GM23338 (cell line): ENCODE measurements around the gene EMX1. TPM values are rescaled to one million over a fixed set of nuclear protein-coding genes. Genes with fewer than 3 reads are reported as not detected.

Source experiments
- ATAC-seq: fragments of 200-7000 bp; cut with Tn5 transposase; 3 replicates; pipeline ENCODE4 v1.9.1; 2020
- DNase-seq: peaks from one replicate; pipeline ENCODE4 v3.0.0-alpha.2; 2015; ENCODE audit warnings: low spot score
- H2AFZ ChIP-seq: fragments of 200-600 bp; sonication (generic); 2 replicates; pipeline ENCODE4 v1.8.0; 2016; ENCODE audit warnings: antibody characterized with exemption, mild to moderate bottlenecking, moderate library complexity
- H3F3A ChIP-seq: fragments of 200-600 bp; sonication (generic); replicated peaks from 2 replicates; pipeline ENCODE4 v1.8.0; 2017; ENCODE audit warnings: antibody characterized with exemption, mixed run types, low read depth
- H3K27ac ChIP-seq: fragments of 200-600 bp; sonication (generic); 2 replicates; pipeline ENCODE4 v1.6.1; 2016; ENCODE audit warnings: low read depth
- H3K27me3 ChIP-seq: fragments of 200-600 bp; sonication (generic); 2 replicates; pipeline ENCODE4 v1.8.0; 2016; ENCODE audit warnings: mild to moderate bottlenecking, mixed run types, moderate library complexity; ENCODE audit not compliant: insufficient read depth
- H3K36me3 ChIP-seq: fragments of 200-600 bp; sonication (generic); 2 replicates; pipeline ENCODE4 v1.8.0; 2016; ENCODE audit warnings: mild to moderate bottlenecking; ENCODE audit not compliant: insufficient read depth
- H3K4me1 ChIP-seq: fragments of 200-600 bp; sonication (generic); 2 replicates; pipeline ENCODE4 v1.8.0; 2016; ENCODE audit warnings: mild to moderate bottlenecking, moderate library complexity; ENCODE audit not compliant: insufficient read depth
- H3K4me2 ChIP-seq: fragments of 200-600 bp; sonication (generic); 2 replicates; pipeline ENCODE4 v1.7.1; 2017; ENCODE audit warnings: mixed run types
- H3K4me3 ChIP-seq: fragments of 200-600 bp; sonication (generic); 2 replicates; pipeline ENCODE4 v1.6.1; 2016; ENCODE audit warnings: mixed run types
- H3K79me2 ChIP-seq: fragments of 200-600 bp; sonication (generic); replicated peaks from 2 replicates; pipeline ENCODE4 v1.8.0; 2017; ENCODE audit warnings: mild to moderate bottlenecking; ENCODE audit not compliant: insufficient read depth
- H3K9me2 ChIP-seq: fragments of 200-600 bp; sonication (generic); 2 replicates; pipeline ENCODE4 v1.8.0; 2017; ENCODE audit not compliant: insufficient read depth
- H4K20me1 ChIP-seq: fragments of 200-600 bp; sonication (generic); replicated peaks from 2 replicates; pipeline ENCODE4 v1.8.0; 2017; ENCODE audit warnings: mild to moderate bottlenecking; ENCODE audit not compliant: insufficient read depth
- H3K27ac Mint-ChIP-seq: 2 replicates; pipeline ENCODE4 v1.8.0; 2020; ENCODE audit warnings: inconsistent platforms, mild to moderate bottlenecking, moderate library complexity, mixed read lengths
- H3K27me3 Mint-ChIP-seq: 3 replicates; pipeline ENCODE4 v1.8.0; 2022; ENCODE audit warnings: low read depth, mild to moderate bottlenecking, moderate library complexity, mixed read lengths, inconsistent platforms; ENCODE audit not compliant: insufficient read depth, poor library complexity
- H3K36me3 Mint-ChIP-seq: 3 replicates; pipeline ENCODE4 v1.8.0; 2021; ENCODE audit warnings: low read depth, mild to moderate bottlenecking, inconsistent platforms, moderate library complexity, mixed read lengths
- H3K4me1 Mint-ChIP-seq: 3 replicates; pipeline ENCODE4 v1.8.0; 2020; ENCODE audit warnings: mild to moderate bottlenecking, inconsistent platforms, mixed read lengths
- H3K4me3 Mint-ChIP-seq: 3 replicates; pipeline ENCODE4 v1.8.0; 2021; ENCODE audit warnings: moderate library complexity, mild to moderate bottlenecking, inconsistent platforms, mixed read lengths
- H3K9me3 Mint-ChIP-seq: 3 replicates; pipeline ENCODE4 v1.8.0; 2020; ENCODE audit warnings: moderate library complexity, mild to moderate bottlenecking, inconsistent platforms, mixed read lengths
- CREB1 ChIP-seq: fragments of 250-450 bp; sonication (Bioruptor Pico); IDR thresholded peaks from 2 replicates; pipeline ENCODE4 v1.5.0; 2020; ENCODE audit warnings: low read depth, mild to moderate bottlenecking, moderate library complexity
- CTCF ChIP-seq, 2 experiments: fragments of 200-600 bp in 1 of 2; sonication (generic) in 1 of 2; conservative IDR thresholded peaks; 2 replicates each; pipeline versions ENCODE4 v1.5.1 to v1.6.1; 2016 to 2017; ENCODE audit warnings: antibody characterized with exemption in 2 of 2, low read depth in 2 of 2, mild to moderate bottlenecking in 2 of 2, moderate library complexity in 1 of 2
- EZH2 ChIP-seq: fragments of 200-600 bp; sonication (generic); IDR thresholded peaks from one replicate; pipeline ENCODE4 v1.8.0; 2017; ENCODE audit warnings: antibody characterized with exemption, mild to moderate bottlenecking, low read depth; ENCODE audit not compliant: unreplicated experiment
- EZH2phosphoT487 ChIP-seq: fragments of 200-600 bp; sonication (generic); IDR thresholded peaks from one replicate; pipeline ENCODE4 v1.8.1; 2018; ENCODE audit warnings: antibody characterized with exemption; ENCODE audit not compliant: unreplicated experiment
- NANOG ChIP-seq: IDR thresholded peaks from 2 replicates; pipeline ENCODE4 v1.6.1; 2016; ENCODE audit warnings: antibody characterized with exemption, borderline replicate concordance
- ZNF114 ChIP-seq: fragments of 250-450 bp; sonication (Bioruptor Pico); IDR thresholded peaks from 2 replicates; pipeline ENCODE4 v1.5.0; 2020; ENCODE audit warnings: mild to moderate bottlenecking, moderate library complexity
- polyA plus RNA-seq: library from polyadenylated mRNA; unstranded; fragments of >200 nt; fragmentation: Nextera tagmentation; extraction: Ambion mirVana; gene quantifications from 2 replicates; pipeline ENCODE4 v1.2.1, GENCODE V29; 2016
- total RNA-seq: library from RNA; depleted of rRNA; stranded (reverse); fragments of >200 nt; shearing (Covaris generic); gene quantifications from 2 replicates; pipeline ENCODE4 v1.2.3, GENCODE V29; 2014
- TF ChIP-seq, protein P1 (sequence below): fragments of 250-450 bp; sonication (Bioruptor Pico); IDR thresholded peaks from 2 replicates; pipeline ENCODE4 v1.5.0; 2020; ENCODE audit warnings: mild to moderate bottlenecking, moderate library complexity
- TF ChIP-seq, protein P2 (sequence below): IDR thresholded peaks from one replicate; pipeline ENCODE4 v1.6.1; 2018; ENCODE audit warnings: antibody characterized with exemption; ENCODE audit not compliant: unreplicated experiment

The EMX1 gene
- total and polyA plus RNA-seq, 2 experiments from 2014 or later: 3.9 to 7.9 TPM

DNA sequence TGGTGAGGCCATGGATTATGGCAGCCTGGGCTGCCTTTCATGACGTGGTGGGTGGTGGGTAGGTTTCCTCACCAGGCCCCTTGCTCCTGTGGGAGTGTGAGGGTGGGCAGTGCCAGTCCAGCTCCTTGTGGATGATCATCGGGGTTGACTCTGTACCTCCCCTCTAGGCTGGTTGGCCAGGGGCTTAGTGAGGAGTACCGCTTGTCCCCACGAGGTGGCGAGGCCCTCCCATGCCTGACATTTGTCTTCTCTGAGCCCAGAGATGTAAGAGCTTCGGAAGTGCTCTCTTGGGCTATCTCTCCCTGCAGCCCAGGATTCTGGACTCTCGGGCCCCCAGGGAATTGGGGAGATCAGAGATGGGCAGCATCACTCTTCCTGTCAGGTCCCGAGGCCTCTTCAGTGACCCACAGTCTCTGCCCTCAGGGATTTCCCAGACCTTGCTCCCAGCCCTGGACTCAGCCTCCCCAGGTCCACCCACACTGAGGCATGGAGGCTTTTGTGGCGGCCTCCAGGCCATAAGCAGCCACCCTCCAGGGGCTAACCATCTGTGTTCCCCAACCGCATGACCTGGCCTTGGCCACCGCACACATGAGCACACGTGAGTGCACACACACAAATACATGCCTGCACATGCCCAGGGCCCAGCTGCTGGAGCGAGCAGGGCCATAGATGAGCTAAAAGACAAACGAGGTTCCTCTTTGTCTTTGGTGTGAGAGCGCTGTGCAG is 23.6 kb upstream of the EMX1 start:
- Mint-ChIP-seq H3K27me3 (peaks cover 28% of the 10 kb centered on the region), H3K36me3 (no peaks in the 10 kb centered on the region), H3K4me1 (peaks cover 24% of the 10 kb centered on the region), H3K9me3 (no peaks in the 10 kb centered on the region), H3K27ac (no peak overlapping the region), H3K4me3 (no peak overlapping the region)
- Histone ChIP-seq H2AFZ (no peak overlapping the region), H3F3A (no peaks in the 10 kb centered on the region), H3K79me2 (no peaks in the 10 kb centered on the region), H3K9me2 (no peaks in the 10 kb centered on the region), H4K20me1 (no peaks in the 10 kb centered on the region), H3K4me1 (peaks cover 23% of the 10 kb centered on the region), H3K27ac (no peak overlapping the region), H3K4me3 (no peak overlapping the region), H3K27me3 (peaks cover 51% of the 10 kb centered on the region), H3K4me2 (no peak overlapping the region), H3K36me3 (no peaks in the 10 kb centered on the region)
- peak; percentile 88 for ATAC-seq
- TF ChIP-seq EZH2phosphoT487: no peak
- TF ChIP-seq CTCF (conservative IDR thresholded peaks at IDR 0.05; ENCODE audit: low read depth in 2 of 2): peak; percentile 68 to 95
- no peak for TF ChIP-seq NANOG
- TF ChIP-seq CREB1 (CRISPR knock-in tag): no peak
- DNase-seq: peak; percentile 88

GRCh38 chr2:72894514-72894913 is 22.8 kb upstream of the EMX1 start:
- H4K20me1 ChIP-seq: no peaks in the 10 kb centered on the region
- no peaks in the 10 kb centered on the region for H3F3A ChIP-seq
- H3K4me2 ChIP-seq: peak overlapping the region; percentile 65
- DNase-seq (no peak), ATAC-seq (no peak)
- Mint-ChIP-seq H3K4me1 (peaks cover 24% of the 10 kb centered on the region), H3K9me3 (no peaks in the 10 kb centered on the region), H3K27ac (no peak overlapping the region), H3K4me3 (no peak overlapping the region), H3K27me3 (peaks cover 26% of the 10 kb centered on the region), H3K36me3 (no peaks in the 10 kb centered on the region)
- no peaks in the 10 kb centered on the region for H3K36me3 ChIP-seq
- no peak overlapping the region for H3K27ac ChIP-seq
- no peak overlapping the region; the same call in 1 of the 2 replicates for H2AFZ ChIP-seq
- no peak overlapping the region for H3K4me3 ChIP-seq
- peaks cover 23% of the 10 kb centered on the region for H3K4me1 ChIP-seq
- H3K79me2 ChIP-seq: no peaks in the 10 kb centered on the region
- H3K9me2 ChIP-seq: no peaks in the 10 kb centered on the region
- peaks cover 55% of the 10 kb centered on the region for H3K27me3 ChIP-seq
- TF ChIP-seq EZH2 (no peak), ZNF114 (no peak), CREB1 (CRISPR knock-in tag) (no peak)
- TF ChIP-seq, protein P1, sequence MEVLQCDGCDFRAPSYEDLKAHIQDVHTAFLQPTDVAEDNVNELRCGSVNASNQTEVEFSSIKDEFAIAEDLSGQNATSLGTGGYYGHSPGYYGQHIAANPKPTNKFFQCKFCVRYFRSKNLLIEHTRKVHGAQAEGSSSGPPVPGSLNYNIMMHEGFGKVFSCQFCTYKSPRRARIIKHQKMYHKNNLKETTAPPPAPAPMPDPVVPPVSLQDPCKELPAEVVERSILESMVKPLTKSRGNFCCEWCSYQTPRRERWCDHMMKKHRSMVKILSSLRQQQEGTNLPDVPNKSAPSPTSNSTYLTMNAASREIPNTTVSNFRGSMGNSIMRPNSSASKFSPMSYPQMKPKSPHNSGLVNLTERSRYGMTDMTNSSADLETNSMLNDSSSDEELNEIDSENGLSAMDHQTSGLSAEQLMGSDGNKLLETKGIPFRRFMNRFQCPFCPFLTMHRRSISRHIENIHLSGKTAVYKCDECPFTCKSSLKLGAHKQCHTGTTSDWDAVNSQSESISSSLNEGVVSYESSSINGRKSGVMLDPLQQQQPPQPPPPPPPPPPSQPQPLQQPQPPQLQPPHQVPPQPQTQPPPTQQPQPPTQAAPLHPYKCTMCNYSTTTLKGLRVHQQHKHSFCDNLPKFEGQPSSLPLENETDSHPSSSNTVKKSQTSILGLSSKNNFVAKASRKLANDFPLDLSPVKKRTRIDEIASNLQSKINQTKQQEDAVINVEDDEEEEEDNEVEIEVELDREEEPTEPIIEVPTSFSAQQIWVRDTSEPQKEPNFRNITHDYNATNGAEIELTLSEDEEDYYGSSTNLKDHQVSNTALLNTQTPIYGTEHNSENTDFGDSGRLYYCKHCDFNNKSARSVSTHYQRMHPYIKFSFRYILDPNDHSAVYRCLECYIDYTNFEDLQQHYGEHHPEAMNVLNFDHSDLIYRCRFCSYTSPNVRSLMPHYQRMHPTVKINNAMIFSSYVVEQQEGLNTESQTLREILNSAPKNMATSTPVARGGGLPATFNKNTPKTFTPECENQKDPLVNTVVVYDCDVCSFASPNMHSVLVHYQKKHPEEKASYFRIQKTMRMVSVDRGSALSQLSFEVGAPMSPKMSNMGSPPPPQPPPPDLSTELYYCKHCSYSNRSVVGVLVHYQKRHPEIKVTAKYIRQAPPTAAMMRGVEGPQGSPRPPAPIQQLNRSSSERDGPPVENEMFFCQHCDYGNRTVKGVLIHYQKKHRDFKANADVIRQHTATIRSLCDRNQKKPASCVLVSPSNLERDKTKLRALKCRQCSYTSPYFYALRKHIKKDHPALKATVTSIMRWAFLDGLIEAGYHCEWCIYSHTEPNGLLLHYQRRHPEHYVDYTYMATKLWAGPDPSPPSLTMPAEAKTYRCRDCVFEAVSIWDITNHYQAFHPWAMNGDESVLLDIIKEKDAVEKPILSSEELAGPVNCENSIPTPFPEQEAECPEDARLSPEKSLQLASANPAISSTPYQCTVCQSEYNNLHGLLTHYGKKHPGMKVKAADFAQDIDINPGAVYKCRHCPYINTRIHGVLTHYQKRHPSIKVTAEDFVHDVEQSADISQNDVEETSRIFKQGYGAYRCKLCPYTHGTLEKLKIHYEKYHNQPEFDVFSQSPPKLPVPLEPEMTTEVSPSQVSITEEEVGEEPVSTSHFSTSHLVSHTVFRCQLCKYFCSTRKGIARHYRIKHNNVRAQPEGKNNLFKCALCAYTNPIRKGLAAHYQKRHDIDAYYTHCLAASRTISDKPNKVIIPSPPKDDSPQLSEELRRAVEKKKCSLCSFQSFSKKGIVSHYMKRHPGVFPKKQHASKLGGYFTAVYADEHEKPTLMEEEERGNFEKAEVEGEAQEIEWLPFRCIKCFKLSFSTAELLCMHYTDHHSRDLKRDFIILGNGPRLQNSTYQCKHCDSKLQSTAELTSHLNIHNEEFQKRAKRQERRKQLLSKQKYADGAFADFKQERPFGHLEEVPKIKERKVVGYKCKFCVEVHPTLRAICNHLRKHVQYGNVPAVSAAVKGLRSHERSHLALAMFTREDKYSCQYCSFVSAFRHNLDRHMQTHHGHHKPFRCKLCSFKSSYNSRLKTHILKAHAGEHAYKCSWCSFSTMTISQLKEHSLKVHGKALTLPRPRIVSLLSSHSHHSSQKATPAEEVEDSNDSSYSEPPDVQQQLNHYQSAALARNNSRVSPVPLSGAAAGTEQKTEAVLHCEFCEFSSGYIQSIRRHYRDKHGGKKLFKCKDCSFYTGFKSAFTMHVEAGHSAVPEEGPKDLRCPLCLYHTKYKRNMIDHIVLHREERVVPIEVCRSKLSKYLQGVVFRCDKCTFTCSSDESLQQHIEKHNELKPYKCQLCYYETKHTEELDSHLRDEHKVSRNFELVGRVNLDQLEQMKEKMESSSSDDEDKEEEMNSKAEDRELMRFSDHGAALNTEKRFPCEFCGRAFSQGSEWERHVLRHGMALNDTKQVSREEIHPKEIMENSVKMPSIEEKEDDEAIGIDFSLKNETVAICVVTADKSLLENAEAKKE: no peak
- TF ChIP-seq, protein P2, sequence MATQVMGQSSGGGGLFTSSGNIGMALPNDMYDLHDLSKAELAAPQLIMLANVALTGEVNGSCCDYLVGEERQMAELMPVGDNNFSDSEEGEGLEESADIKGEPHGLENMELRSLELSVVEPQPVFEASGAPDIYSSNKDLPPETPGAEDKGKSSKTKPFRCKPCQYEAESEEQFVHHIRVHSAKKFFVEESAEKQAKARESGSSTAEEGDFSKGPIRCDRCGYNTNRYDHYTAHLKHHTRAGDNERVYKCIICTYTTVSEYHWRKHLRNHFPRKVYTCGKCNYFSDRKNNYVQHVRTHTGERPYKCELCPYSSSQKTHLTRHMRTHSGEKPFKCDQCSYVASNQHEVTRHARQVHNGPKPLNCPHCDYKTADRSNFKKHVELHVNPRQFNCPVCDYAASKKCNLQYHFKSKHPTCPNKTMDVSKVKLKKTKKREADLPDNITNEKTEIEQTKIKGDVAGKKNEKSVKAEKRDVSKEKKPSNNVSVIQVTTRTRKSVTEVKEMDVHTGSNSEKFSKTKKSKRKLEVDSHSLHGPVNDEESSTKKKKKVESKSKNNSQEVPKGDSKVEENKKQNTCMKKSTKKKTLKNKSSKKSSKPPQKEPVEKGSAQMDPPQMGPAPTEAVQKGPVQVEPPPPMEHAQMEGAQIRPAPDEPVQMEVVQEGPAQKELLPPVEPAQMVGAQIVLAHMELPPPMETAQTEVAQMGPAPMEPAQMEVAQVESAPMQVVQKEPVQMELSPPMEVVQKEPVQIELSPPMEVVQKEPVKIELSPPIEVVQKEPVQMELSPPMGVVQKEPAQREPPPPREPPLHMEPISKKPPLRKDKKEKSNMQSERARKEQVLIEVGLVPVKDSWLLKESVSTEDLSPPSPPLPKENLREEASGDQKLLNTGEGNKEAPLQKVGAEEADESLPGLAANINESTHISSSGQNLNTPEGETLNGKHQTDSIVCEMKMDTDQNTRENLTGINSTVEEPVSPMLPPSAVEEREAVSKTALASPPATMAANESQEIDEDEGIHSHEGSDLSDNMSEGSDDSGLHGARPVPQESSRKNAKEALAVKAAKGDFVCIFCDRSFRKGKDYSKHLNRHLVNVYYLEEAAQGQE: no peak
